Osteoblast (primary cell): ENCODE data around the gene MMP3. TPM values are rescaled to one million over a fixed set of nuclear protein-coding genes. Genes with fewer than 3 reads are reported as not detected.

Source experiments
- DNase-seq: peaks from one replicate; pipeline ENCODE4 v3.0.0; 2011; ENCODE audit warnings: low spot score, mixed read lengths; ENCODE audit not compliant: insufficient read length; ENCODE audit errors: missing footprints
- H2AFZ ChIP-seq: 2 replicates; pipeline ENCODE4 v1.6.0; 2011; ENCODE audit warnings: mild to moderate bottlenecking, low read length
- H3K27ac ChIP-seq: 2 replicates; pipeline ENCODE4 v1.5.1; 2011; ENCODE audit warnings: mild to moderate bottlenecking, low read depth, low read length, moderate library complexity
- H3K27me3 ChIP-seq: 2 replicates; pipeline ENCODE4 v1.6.0; 2012; ENCODE audit warnings: mild to moderate bottlenecking, control low read depth, inconsistent platforms, low read length, moderate library complexity; ENCODE audit not compliant: insufficient read depth
- H3K36me3 ChIP-seq: 2 replicates; pipeline ENCODE4 v1.5.1; 2011; ENCODE audit warnings: mild to moderate bottlenecking, low read length, control low read depth, moderate library complexity; ENCODE audit not compliant: insufficient read depth
- H3K4me1 ChIP-seq: 2 replicates; pipeline ENCODE4 v1.5.1; 2011; ENCODE audit warnings: mild to moderate bottlenecking, low read length, control low read depth, moderate library complexity; ENCODE audit not compliant: insufficient read depth
- H3K4me2 ChIP-seq: 2 replicates; pipeline ENCODE4 v1.6.0; 2011; ENCODE audit warnings: mild to moderate bottlenecking, low read length; ENCODE audit not compliant: insufficient read depth
- H3K4me3 ChIP-seq: fragments of 200-600 bp; sonication (generic); 3 replicates; pipeline ENCODE4 v1.5.1; 2012; ENCODE audit warnings: mild to moderate bottlenecking, low read length, inconsistent platforms; ENCODE audit not compliant: insufficient read depth
- H3K79me2 ChIP-seq: 2 replicates; pipeline ENCODE4 v1.6.0; 2012; ENCODE audit warnings: mild to moderate bottlenecking, low read length, control low read depth, inconsistent platforms; ENCODE audit not compliant: insufficient read depth
- H3K9me3 ChIP-seq: 2 replicates; pipeline ENCODE4 v1.5.1; 2011; ENCODE audit warnings: low read depth, low read length, control low read depth
- H4K20me1 ChIP-seq: 2 replicates; pipeline ENCODE4 v1.6.0; 2012; ENCODE audit warnings: mild to moderate bottlenecking, low read length, control low read depth; ENCODE audit not compliant: insufficient read depth
- total RNA-seq: library from RNA; depleted of rRNA; stranded (reverse); fragments of >200 nt; gene quantifications from 2 replicates; pipeline ENCODE4 v1.2.3, GENCODE V29; 2012
- TF ChIP-seq, protein P1 (sequence below): IDR thresholded peaks from 2 replicates; pipeline ENCODE4 v1.5.1; 2011; ENCODE audit warnings: mild to moderate bottlenecking, low read depth, low read length, moderate library complexity; ENCODE audit errors: extremely low read depth

The MMP3 gene
- total RNA-seq, 1 donor, result 5.1 TPM

DNA sequence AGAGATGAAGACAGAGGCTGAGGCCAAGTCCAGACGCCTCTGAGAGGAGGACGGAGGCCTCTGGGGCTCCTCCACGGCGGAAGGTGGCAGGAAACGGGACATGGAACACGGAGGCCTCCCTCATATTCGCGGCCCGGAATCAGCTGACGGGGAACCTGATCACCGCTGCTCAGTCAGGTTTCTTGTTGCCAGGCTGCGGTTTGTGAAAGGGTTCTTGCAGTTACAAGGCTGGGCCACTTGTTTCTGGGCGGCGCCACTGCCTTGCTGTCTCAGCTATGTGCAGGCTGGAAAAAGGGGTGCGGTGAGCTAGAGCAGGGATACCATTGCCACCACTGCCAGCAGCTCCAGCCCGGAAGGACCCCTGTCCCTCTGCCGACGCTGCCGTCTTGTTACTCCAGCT, 35.5 kb downstream of the MMP3 start:
- Histone ChIP-seq H3K36me3 (no peaks in the 10 kb centered on the region), H3K4me2 (no peak overlapping the region), H3K4me1 (no peaks in the 10 kb centered on the region), H3K79me2 (no peaks in the 10 kb centered on the region), H3K4me3 (no peak overlapping the region), H4K20me1 (no peaks in the 10 kb centered on the region), H3K27me3 (peaks cover 5% of the 10 kb centered on the region), H3K9me3 (no peaks in the 10 kb centered on the region), H2AFZ (no peak overlapping the region), H3K27ac (no peak overlapping the region)
- TF ChIP-seq, protein P1, sequence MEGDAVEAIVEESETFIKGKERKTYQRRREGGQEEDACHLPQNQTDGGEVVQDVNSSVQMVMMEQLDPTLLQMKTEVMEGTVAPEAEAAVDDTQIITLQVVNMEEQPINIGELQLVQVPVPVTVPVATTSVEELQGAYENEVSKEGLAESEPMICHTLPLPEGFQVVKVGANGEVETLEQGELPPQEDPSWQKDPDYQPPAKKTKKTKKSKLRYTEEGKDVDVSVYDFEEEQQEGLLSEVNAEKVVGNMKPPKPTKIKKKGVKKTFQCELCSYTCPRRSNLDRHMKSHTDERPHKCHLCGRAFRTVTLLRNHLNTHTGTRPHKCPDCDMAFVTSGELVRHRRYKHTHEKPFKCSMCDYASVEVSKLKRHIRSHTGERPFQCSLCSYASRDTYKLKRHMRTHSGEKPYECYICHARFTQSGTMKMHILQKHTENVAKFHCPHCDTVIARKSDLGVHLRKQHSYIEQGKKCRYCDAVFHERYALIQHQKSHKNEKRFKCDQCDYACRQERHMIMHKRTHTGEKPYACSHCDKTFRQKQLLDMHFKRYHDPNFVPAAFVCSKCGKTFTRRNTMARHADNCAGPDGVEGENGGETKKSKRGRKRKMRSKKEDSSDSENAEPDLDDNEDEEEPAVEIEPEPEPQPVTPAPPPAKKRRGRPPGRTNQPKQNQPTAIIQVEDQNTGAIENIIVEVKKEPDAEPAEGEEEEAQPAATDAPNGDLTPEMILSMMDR, result peak; percentile 34
- DNase-seq, result no peak

DNA sequence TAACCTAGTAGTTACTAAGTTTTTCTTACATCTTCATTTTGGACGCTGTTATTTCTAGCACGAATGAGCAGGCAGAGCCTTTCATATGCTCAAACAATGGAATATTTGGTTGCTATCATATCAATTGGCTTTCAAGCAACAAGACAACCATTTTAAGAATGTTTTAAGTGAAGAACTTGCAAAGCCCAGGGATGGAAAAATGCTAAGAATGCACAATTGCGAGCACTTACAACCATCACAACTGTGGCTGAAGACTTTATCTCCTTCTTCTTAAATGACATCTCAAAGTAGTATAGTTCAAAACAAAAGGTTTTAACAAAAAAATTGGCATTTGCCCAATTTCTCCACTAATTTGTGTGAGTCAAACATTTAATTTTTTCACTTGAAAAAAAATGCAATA, 37.1 kb downstream of the MMP3 start:
- Histone ChIP-seq H3K4me3 (no peak overlapping the region), H2AFZ (no peak overlapping the region), H4K20me1 (no peaks in the 10 kb centered on the region), H3K79me2 (no peaks in the 10 kb centered on the region), H3K4me2 (no peak overlapping the region), H3K27ac (no peak overlapping the region), H3K36me3 (no peaks in the 10 kb centered on the region), H3K9me3 (no peaks in the 10 kb centered on the region), H3K27me3 (peaks cover 5% of the 10 kb centered on the region), H3K4me1 (peaks cover 8% of the 10 kb centered on the region)
- TF ChIP-seq, protein P1, result no peak
- peak; percentile 15 for DNase-seq

DNA sequence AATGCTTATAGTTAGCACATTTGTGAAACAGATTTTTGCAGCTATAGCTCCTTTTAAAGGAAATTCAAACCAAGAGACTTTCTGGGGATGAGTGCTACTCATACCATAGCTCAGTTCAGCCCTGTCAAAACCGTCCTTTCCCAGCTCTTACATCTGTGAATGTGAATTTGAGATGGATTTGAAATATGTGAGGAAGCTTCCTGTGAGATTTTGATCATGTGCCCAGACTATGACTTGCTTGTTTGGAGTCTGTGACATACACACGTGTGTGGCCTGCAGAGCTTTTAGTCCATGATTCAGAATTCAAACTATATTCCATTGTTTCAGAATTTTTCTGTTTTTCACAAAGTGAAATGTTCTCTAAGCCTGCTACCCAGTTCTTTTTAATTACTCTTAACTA, 41.1 kb downstream of the MMP3 start:
- Histone ChIP-seq H3K27ac (peak overlapping the region; percentile 19), H3K4me3 (no peak overlapping the region), H3K4me2 (no peak overlapping the region), H3K9me3 (no peaks in the 10 kb centered on the region), H4K20me1 (no peaks in the 10 kb centered on the region), H3K79me2 (no peaks in the 10 kb centered on the region), H3K4me1 (peaks cover 8% of the 10 kb centered on the region), H3K36me3 (no peaks in the 10 kb centered on the region), H3K27me3 (no peaks in the 10 kb centered on the region), H2AFZ (no peak overlapping the region)
- peak; percentile 49 for DNase-seq
- TF ChIP-seq, protein P1, result no peak

DNA sequence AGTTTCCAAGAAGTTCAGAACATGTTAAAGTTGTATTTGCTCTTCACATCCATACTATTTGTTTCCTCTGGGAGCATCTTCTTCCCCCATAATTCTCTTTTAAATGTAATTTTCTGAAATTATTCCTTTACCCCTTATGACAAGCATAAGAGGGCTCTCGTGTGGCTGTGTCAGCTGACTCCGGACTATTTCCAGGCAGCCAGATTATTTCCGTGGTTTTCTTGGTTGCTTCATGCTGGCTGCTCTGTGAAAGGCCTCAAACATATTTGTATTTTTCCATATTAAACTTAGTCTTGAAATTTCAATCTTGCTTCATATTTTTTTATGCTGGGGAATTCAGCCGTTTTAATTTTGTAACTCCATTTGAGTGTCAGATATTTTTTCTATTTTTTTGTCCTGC, 42.6 kb downstream of the MMP3 start:
- Histone ChIP-seq H3K27me3 (no peaks in the 10 kb centered on the region), H3K4me1 (peaks cover 8% of the 10 kb centered on the region), H4K20me1 (no peaks in the 10 kb centered on the region), H3K4me3 (no peak overlapping the region), H2AFZ (no peak overlapping the region), H3K9me3 (no peaks in the 10 kb centered on the region), H3K79me2 (no peaks in the 10 kb centered on the region), H3K27ac (no peak overlapping the region), H3K4me2 (no peak overlapping the region), H3K36me3 (no peaks in the 10 kb centered on the region)
- no peak for DNase-seq
- TF ChIP-seq, protein P1, result no peak
